ENCODE measurements around the gene TMEM132C.

The TMEM132C gene

GRCh38 chr12:128305336-128305892, 38.4 kb downstream of the TMEM132C start:
- ChIA-PET CTCF (no interaction called here), POLR2A (no interaction called here)
- no peak for DNase-seq (ENCODE audit: extremely low spot score)
- TF ChIP-seq LEF1 (IDR thresholded peaks at IDR 0.05; ENCODE audit: borderline replicate concordance) = no peak
- TF ChIP-seq BHLHE40 (IDR thresholded peaks at IDR 0.05; ENCODE audit: borderline replicate concordance) = no peak
- TF ChIP-seq PKNOX1 (IDR thresholded peaks at IDR 0.05) = no peak
- TF ChIP-seq HDGF (IDR thresholded peaks at IDR 0.05; ENCODE audit: borderline replicate concordance) = no peak
- TF ChIP-seq TARDBP (IDR thresholded peaks at IDR 0.05) = no peak
- TF ChIP-seq ZNF384 (IDR thresholded peaks at IDR 0.05) = no peak
- TF ChIP-seq ELF4 (IDR thresholded peaks at IDR 0.05) = no peak
- TF ChIP-seq FOXA1 (IDR thresholded peaks at IDR 0.05) = no peak
- no peak for TF ChIP-seq L3MBTL2 (conservative IDR thresholded peaks at IDR 0.05)
- TF ChIP-seq ARNT (IDR thresholded peaks at IDR 0.05) = no peak
- no peak for TF ChIP-seq NFRKB (IDR thresholded peaks at IDR 0.05)
- no peak for TF ChIP-seq SUZ12 (IDR thresholded peaks at IDR 0.05)
- TF ChIP-seq FOXK2 (IDR thresholded peaks at IDR 0.05) = no peak
- no peak for TF ChIP-seq SP1 (IDR thresholded peaks at IDR 0.05)
- TF ChIP-seq CTBP1 (IDR thresholded peaks at IDR 0.05; ENCODE audit: borderline replicate concordance) = no peak
- TF ChIP-seq FOXM1 (IDR thresholded peaks at IDR 0.05; ENCODE audit: borderline replicate concordance) = no peak

- no peak for DNase-seq (ENCODE audit: extremely low spot score)
- TF ChIP-seq L3MBTL2 (conservative IDR thresholded peaks at IDR 0.05) = no peak
- no peak for TF ChIP-seq FOXM1 (IDR thresholded peaks at IDR 0.05; ENCODE audit: borderline replicate concordance)
- no peak for TF ChIP-seq SP1 (IDR thresholded peaks at IDR 0.05)
- TF ChIP-seq NFRKB (IDR thresholded peaks at IDR 0.05) = no peak
- TF ChIP-seq SUZ12 (IDR thresholded peaks at IDR 0.05) = no peak
- no peak for TF ChIP-seq CTBP1 (IDR thresholded peaks at IDR 0.05; ENCODE audit: borderline replicate concordance)
- TF ChIP-seq TARDBP (IDR thresholded peaks at IDR 0.05) = no peak
- no peak for TF ChIP-seq HDGF (IDR thresholded peaks at IDR 0.05; ENCODE audit: borderline replicate concordance)
- TF ChIP-seq FOXA1 (IDR thresholded peaks at IDR 0.05) = no peak
- no peak for TF ChIP-seq LEF1 (IDR thresholded peaks at IDR 0.05; ENCODE audit: borderline replicate concordance)
- TF ChIP-seq ZNF384 (IDR thresholded peaks at IDR 0.05) = no peak
- TF ChIP-seq ARNT (IDR thresholded peaks at IDR 0.05) = no peak
- TF ChIP-seq FOXK2 (IDR thresholded peaks at IDR 0.05) = no peak
- no peak for TF ChIP-seq PKNOX1 (IDR thresholded peaks at IDR 0.05)
- ChIA-PET POLR2A (no interaction called here), CTCF (no interaction called here)
Observed at GRCh38 chr12:128307791-128308190, 40.8 kb downstream of the TMEM132C start.

- ChIA-PET CTCF (no interaction called here), POLR2A (no interaction called here)
- no peak for DNase-seq (ENCODE audit: extremely low spot score)
Observed at GRCh38 chr12:128312661-128313060, 45.7 kb downstream of the TMEM132C start.

GRCh38 chr12:128313931-128314330, 47.0 kb downstream of the TMEM132C start:
- no peak for DNase-seq (ENCODE audit: extremely low spot score)
- ChIA-PET POLR2A (no interaction called here), CTCF (no interaction called here)
- TF ChIP-seq FOXK2 (IDR thresholded peaks at IDR 0.05) = no peak
- no peak for TF ChIP-seq FOXM1 (IDR thresholded peaks at IDR 0.05; ENCODE audit: borderline replicate concordance)
- no peak for TF ChIP-seq LEF1 (IDR thresholded peaks at IDR 0.05; ENCODE audit: borderline replicate concordance)
- TF ChIP-seq NFRKB (IDR thresholded peaks at IDR 0.05) = no peak
- no peak for TF ChIP-seq ZNF384 (IDR thresholded peaks at IDR 0.05)
- TF ChIP-seq SUZ12 (IDR thresholded peaks at IDR 0.05) = no peak
- TF ChIP-seq CTBP1 (IDR thresholded peaks at IDR 0.05; ENCODE audit: borderline replicate concordance) = no peak

More at GRCh38 chr12:128312661-128313060, 45.7 kb downstream of the TMEM132C start:
- TF ChIP-seq L3MBTL2 (conservative IDR thresholded peaks at IDR 0.05) = no peak
- no peak for TF ChIP-seq CTBP1 (IDR thresholded peaks at IDR 0.05; ENCODE audit: borderline replicate concordance)
- no peak for TF ChIP-seq SUZ12 (IDR thresholded peaks at IDR 0.05)
- TF ChIP-seq SP1 (IDR thresholded peaks at IDR 0.05) = no peak
- no peak for TF ChIP-seq LEF1 (IDR thresholded peaks at IDR 0.05; ENCODE audit: borderline replicate concordance)
- no peak for TF ChIP-seq PKNOX1 (IDR thresholded peaks at IDR 0.05)

GRCh38 chr12:128314611-128315010, 47.6 kb downstream of the TMEM132C start:
- no peak for DNase-seq (ENCODE audit: extremely low spot score)
- ChIA-PET CTCF (no interaction called here), POLR2A (no interaction called here)
- TF ChIP-seq SUZ12 (IDR thresholded peaks at IDR 0.05) = no peak
- no peak for TF ChIP-seq CTBP1 (IDR thresholded peaks at IDR 0.05; ENCODE audit: borderline replicate concordance)
- no peak for TF ChIP-seq HDGF (IDR thresholded peaks at IDR 0.05; ENCODE audit: borderline replicate concordance)
- no peak for TF ChIP-seq ELF4 (IDR thresholded peaks at IDR 0.05)
- TF ChIP-seq ARNT (IDR thresholded peaks at IDR 0.05) = no peak
- TF ChIP-seq FOXA1 (IDR thresholded peaks at IDR 0.05) = no peak
- TF ChIP-seq NFRKB (IDR thresholded peaks at IDR 0.05) = no peak
- no peak for TF ChIP-seq ZNF384 (IDR thresholded peaks at IDR 0.05)

GRCh38 chr12:128316078-128316477, 49.1 kb downstream of the TMEM132C start:
- no peak for DNase-seq (ENCODE audit: extremely low spot score)
- ChIA-PET CTCF (no interaction called here), POLR2A (no interaction called here)
- TF ChIP-seq FOXK2 (IDR thresholded peaks at IDR 0.05) (no peak), FOXM1 (IDR thresholded peaks at IDR 0.05; ENCODE audit: borderline replicate concordance) (no peak), L3MBTL2 (conservative IDR thresholded peaks at IDR 0.05) (no peak), ARNT (IDR thresholded peaks at IDR 0.05) (no peak), SP1 (IDR thresholded peaks at IDR 0.05) (no peak), ZNF384 (IDR thresholded peaks at IDR 0.05) (no peak), TARDBP (IDR thresholded peaks at IDR 0.05) (no peak), HDGF (IDR thresholded peaks at IDR 0.05; ENCODE audit: borderline replicate concordance) (no peak), LEF1 (IDR thresholded peaks at IDR 0.05; ENCODE audit: borderline replicate concordance) (no peak), SUZ12 (IDR thresholded peaks at IDR 0.05) (no peak), PKNOX1 (IDR thresholded peaks at IDR 0.05) (no peak), FOXA1 (IDR thresholded peaks at IDR 0.05) (no peak), NFRKB (IDR thresholded peaks at IDR 0.05) (no peak), ELF4 (IDR thresholded peaks at IDR 0.05) (no peak), CTBP1 (IDR thresholded peaks at IDR 0.05; ENCODE audit: borderline replicate concordance) (no peak), BHLHE40 (IDR thresholded peaks at IDR 0.05; ENCODE audit: borderline replicate concordance) (no peak)
